ENCODE measurements around the gene ATP1A1.

ATP1A1 gene

DNA sequence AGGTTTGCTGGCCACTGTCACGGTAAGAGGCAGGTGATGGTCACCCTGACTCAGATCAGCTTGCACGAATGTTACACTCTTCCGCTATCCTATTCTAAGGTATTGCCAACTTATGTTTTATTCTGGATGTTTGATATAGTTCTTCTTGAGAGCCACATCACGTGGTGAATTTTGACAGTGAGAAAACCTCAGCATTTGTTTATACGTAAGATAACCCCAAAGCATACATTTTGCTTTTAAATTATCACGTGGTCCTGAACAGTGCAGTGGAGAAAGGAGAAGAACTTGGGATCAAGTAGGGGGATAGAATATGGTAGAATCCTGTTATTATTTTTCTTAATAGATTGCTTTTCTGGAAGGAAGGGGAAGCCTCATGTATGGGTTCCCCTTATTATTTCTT lies 16.6 kb downstream of the ATP1A1 start:
- no peak for DNase-seq (ENCODE audit: low read depth)
- TF ChIP-seq MYC (IDR thresholded peaks at IDR 0.05; ENCODE audit: low read depth, low read length) (no peak), POLR2A (IDR thresholded peaks at IDR 0.05; ENCODE audit: extremely low read depth, insufficient read length) (no peak)
- TF ChIP-seq, protein P1, sequence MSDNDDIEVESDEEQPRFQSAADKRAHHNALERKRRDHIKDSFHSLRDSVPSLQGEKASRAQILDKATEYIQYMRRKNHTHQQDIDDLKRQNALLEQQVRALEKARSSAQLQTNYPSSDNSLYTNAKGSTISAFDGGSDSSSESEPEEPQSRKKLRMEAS (IDR thresholded peaks at IDR 0.05; ENCODE audit: low read depth, low read length), result no peak
- TF ChIP-seq, protein P2, sequence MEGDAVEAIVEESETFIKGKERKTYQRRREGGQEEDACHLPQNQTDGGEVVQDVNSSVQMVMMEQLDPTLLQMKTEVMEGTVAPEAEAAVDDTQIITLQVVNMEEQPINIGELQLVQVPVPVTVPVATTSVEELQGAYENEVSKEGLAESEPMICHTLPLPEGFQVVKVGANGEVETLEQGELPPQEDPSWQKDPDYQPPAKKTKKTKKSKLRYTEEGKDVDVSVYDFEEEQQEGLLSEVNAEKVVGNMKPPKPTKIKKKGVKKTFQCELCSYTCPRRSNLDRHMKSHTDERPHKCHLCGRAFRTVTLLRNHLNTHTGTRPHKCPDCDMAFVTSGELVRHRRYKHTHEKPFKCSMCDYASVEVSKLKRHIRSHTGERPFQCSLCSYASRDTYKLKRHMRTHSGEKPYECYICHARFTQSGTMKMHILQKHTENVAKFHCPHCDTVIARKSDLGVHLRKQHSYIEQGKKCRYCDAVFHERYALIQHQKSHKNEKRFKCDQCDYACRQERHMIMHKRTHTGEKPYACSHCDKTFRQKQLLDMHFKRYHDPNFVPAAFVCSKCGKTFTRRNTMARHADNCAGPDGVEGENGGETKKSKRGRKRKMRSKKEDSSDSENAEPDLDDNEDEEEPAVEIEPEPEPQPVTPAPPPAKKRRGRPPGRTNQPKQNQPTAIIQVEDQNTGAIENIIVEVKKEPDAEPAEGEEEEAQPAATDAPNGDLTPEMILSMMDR (IDR thresholded peaks at IDR 0.05; ENCODE audit: low read depth, low read length), result no peak
- H3K4me3 ChIP-seq (ENCODE audit: low read depth, low read length), result no peak overlapping the region

DNA sequence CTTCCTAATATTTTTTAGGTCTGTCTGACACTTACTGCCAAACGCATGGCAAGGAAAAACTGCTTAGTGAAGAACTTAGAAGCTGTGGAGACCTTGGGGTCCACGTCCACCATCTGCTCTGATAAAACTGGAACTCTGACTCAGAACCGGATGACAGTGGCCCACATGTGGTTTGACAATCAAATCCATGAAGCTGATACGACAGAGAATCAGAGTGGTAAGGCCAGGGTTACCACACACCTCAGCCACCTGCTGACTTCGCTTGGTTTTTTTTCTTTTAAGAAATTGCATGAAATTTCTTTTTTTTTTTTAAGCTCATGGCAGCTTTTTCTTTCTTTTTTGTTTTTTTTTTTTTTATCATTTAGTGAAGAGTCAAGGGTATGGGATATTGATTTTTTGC lies 17.2 kb downstream of the ATP1A1 start:
- no peak for DNase-seq (ENCODE audit: low read depth)
- no peak for TF ChIP-seq POLR2A (IDR thresholded peaks at IDR 0.05; ENCODE audit: extremely low read depth, insufficient read length)
- no peak for TF ChIP-seq MYC (IDR thresholded peaks at IDR 0.05; ENCODE audit: low read depth, low read length)
- TF ChIP-seq, protein P1 (IDR thresholded peaks at IDR 0.05; ENCODE audit: low read depth, low read length), result no peak
- TF ChIP-seq, protein P2 (IDR thresholded peaks at IDR 0.05; ENCODE audit: low read depth, low read length), result no peak
- no peak overlapping the region for H3K4me3 ChIP-seq (ENCODE audit: low read depth, low read length)

DNA sequence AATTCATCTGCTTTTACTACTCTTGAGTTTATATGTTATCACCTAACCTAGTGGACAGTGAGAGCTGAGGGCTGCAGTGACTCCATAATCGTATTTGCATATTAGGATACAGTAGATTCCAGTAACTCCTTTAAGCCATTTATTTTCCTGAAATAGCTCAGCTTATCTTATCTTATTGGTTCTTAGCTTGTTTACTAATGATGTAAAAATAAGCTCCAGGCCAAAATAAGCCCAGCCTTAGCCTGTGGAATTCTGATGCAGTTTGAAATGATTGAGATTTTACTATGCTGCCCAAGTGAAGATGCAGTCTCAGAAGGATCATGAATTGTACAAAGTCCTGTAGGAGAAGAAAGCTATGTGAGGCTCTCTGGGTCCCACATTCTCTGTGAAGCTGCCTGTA lies 18.1 kb downstream of the ATP1A1 start:
- DNase-seq (ENCODE audit: low read depth), result no peak
- TF ChIP-seq MYC (IDR thresholded peaks at IDR 0.05; ENCODE audit: low read depth, low read length) (no peak), POLR2A (IDR thresholded peaks at IDR 0.05; ENCODE audit: extremely low read depth, insufficient read length) (no peak)
- TF ChIP-seq, protein P2 (IDR thresholded peaks at IDR 0.05; ENCODE audit: low read depth, low read length), result no peak
- TF ChIP-seq, protein P1 (IDR thresholded peaks at IDR 0.05; ENCODE audit: low read depth, low read length), result no peak
- no peak overlapping the region for H3K4me3 ChIP-seq (ENCODE audit: low read depth, low read length)

DNA sequence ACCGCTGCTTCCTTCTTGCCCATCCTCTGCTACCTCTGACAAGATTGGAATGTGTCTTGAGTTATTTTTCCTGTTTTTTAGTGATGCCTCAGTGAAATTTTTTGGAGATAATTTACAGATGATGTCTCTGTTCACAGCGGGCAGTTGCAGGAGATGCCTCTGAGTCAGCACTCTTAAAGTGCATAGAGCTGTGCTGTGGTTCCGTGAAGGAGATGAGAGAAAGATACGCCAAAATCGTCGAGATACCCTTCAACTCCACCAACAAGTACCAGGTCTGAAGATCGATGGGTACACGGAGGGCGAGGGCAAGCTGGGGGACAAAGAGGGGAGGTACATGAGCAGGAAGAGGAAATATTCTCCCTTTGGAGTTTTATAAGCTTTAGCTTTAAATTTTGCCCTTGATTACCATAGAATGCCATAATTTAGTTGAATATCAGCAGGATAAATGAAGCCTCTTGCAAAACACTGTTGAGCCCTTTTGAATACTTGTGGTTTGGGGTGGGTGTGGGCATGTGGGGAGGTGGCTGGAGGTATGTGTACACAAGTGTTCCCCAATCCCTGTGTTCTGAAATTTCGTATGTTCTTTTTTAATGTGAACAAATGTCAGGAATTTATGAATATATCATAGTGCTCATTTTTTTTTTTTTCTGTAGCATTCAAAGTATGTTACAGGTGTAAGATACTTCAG lies 19.8 kb downstream of the ATP1A1 start:
- H3K4me3 ChIP-seq (ENCODE audit: low read depth, low read length), result no peak overlapping the region
- DNase-seq (ENCODE audit: low read depth), result no peak
- TF ChIP-seq MYC (IDR thresholded peaks at IDR 0.05; ENCODE audit: low read depth, low read length), result no peak
- TF ChIP-seq, protein P2 (IDR thresholded peaks at IDR 0.05; ENCODE audit: low read depth, low read length), result no peak
- no peak for TF ChIP-seq POLR2A (IDR thresholded peaks at IDR 0.05; ENCODE audit: extremely low read depth, insufficient read length)
- TF ChIP-seq, protein P1 (IDR thresholded peaks at IDR 0.05; ENCODE audit: low read depth, low read length), result no peak

DNA sequence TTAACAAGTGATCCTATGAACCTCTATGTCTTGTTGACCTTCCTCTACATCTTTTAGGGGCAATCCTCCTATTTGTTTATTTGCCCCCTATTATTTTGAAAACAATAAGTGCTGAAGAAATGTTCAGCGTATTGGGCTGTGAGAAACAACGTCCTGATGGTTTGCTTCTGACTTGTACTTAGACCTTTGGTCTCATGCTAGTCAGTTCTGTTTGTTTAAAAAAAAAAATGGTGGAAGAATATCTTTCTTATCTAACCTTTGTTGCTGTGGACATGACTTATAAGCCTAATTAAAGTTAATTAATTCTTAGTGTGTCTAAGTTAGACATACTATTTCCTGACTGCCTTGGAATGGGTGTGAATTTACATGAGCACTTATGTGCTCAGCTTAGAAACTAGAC lies 20.7 kb downstream of the ATP1A1 start:
- no peak overlapping the region for H3K4me3 ChIP-seq (ENCODE audit: low read depth, low read length)
- no peak for TF ChIP-seq MYC (IDR thresholded peaks at IDR 0.05; ENCODE audit: low read depth, low read length)
- TF ChIP-seq, protein P1 (IDR thresholded peaks at IDR 0.05; ENCODE audit: low read depth, low read length), result no peak
- TF ChIP-seq, protein P2 (IDR thresholded peaks at IDR 0.05; ENCODE audit: low read depth, low read length), result no peak
- no peak for TF ChIP-seq POLR2A (IDR thresholded peaks at IDR 0.05; ENCODE audit: extremely low read depth, insufficient read length)
- no peak for DNase-seq (ENCODE audit: low read depth)
